GM18517 (cell line): ENCODE data around the gene OVCH2.

Experiments
- ATAC-seq: cut with Tn5 transposase; IDR thresholded peaks from one replicate; pipeline ENCODE4 v1.9.1; 2021; ENCODE audit warnings: mild to moderate bottlenecking, moderate library complexity; ENCODE audit not compliant: unreplicated experiment

OVCH2 gene

DNA sequence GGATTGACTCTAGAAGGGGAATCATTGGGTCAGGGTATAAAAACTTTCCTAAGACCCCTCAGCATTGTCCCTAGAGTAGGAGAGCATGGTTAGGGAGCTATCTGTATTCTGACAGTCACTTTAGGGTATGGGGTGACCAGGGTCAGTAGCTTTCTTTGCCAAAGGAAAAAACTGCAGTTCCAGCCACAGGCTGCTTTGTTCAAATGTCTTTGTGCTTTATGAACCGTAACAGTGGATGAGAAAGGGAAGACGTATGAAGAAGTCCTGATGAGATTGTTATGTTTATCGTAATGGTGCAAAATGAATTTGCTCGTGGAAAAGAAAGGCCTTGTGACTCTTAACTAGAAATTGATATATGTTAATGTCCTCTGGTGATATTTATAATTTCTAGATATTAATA lies 63.0 kb downstream of the OVCH2 start:
- ATAC-seq = no peak

DNA sequence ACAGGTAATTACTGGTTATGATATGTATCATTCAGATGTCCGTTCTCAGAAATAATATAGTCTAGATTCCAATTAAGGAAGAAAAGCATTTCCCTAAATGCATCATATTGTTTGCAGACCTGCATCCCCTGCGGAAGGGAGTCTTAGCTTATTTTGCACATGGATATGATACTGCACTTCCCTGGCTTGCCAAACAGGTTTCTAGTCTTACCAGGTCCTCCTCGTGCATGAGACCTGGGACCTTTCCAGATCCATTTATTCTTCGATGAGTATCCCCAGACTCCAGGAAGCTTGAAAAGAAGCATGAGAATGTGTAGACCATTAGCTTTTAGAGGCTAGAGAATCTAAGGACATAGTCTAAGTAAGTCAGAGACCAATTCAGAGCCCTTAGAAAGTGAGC lies 63.5 kb downstream of the OVCH2 start:
- ATAC-seq = no peak

DNA sequence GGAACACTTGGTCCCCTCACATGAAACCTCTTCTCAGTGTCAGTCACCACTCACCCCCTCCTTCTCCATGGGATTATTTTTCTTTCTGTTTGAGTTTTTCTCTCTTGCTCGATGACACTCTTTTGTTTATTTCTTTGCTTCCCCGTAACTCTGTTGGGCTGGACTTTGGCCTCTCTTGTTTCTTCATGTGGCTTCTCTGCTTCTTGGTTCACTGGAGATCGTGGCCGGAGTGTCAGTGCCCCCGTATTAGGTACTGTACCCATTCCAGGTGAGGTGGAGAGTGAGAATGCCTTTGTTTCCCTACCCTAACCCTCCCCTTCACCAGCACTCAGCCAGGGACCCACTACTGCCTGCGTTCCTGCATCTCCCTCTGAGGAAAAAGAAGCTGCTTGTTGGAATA lies 65.5 kb downstream of the OVCH2 start:
- ATAC-seq = no peak

DNA sequence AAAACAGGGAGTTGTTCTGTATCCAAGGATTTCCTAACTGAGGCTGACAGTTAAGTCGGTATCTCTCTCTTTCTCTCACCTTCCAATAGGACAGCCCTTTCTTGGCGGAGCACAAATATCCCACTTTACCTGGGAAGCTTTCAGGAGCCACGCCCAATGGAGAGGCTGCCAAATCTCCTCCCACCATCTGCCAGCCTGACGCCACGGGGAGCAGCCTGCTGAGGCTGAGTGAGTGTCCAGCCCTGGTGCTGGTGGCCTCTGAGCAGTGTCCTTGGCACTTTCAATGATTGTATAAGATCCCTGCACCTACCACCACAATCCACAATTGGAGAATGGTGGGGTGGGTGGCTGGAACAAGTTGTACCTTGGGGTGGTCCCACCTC lies 66.6 kb downstream of the OVCH2 start:
- no peak for ATAC-seq
